CD4-positive, alpha-beta T cell treated with Interleukin-12 subunit alpha and Interleukin-12 subunit beta, for 1 hour (primary cell): ENCODE measurements around the gene SLC22A23.
"Not testable (repeated sequence)": the region's sequence is repeated elsewhere in the genome, so short reads cannot be mapped to it uniquely, and the experiment has no call there.

Source experiments
- DNase-seq: peaks from one replicate; pipeline ENCODE4 v3.0.0-alpha.2; 2020

SLC22A23 gene

GRCh38 chr6:3402310-3403237 lies 54.3 kb downstream of the SLC22A23 start:
- no peak for DNase-seq

- DNase-seq, result no peak
Observed at GRCh38 chr6:3400162-3400561, 56.7 kb downstream of the SLC22A23 start.

GRCh38 chr6:3398755-3399696 lies 57.8 kb downstream of the SLC22A23 start:
- no peak for DNase-seq

- DNase-seq, result no peak
Observed at GRCh38 chr6:3398165-3398562, 58.7 kb downstream of the SLC22A23 start.

- DNase-seq, result no peak
Observed at GRCh38 chr6:3397229-3398164, 59.4 kb downstream of the SLC22A23 start.

- DNase-seq, result no peak
Observed at GRCh38 chr6:3396503-3397180, 60.2 kb downstream of the SLC22A23 start.

GRCh38 chr6:3394671-3395070 lies 62.2 kb downstream of the SLC22A23 start:
- no peak for DNase-seq

- DNase-seq, result no peak
Observed at GRCh38 chr6:3393836-3394202, 63.0 kb downstream of the SLC22A23 start.

GRCh38 chr6:3392930-3393835 lies 63.7 kb downstream of the SLC22A23 start:
- no peak for DNase-seq

- no peak for DNase-seq
Observed at GRCh38 chr6:3391902-3392458, 64.9 kb downstream of the SLC22A23 start.

- no peak for DNase-seq
Observed at GRCh38 chr6:3390698-3391097, 66.2 kb downstream of the SLC22A23 start.

GRCh38 chr6:3389390-3390167 lies 67.3 kb downstream of the SLC22A23 start:
- DNase-seq, result no peak

GRCh38 chr6:3388786-3389185 lies 68.1 kb downstream of the SLC22A23 start:
- DNase-seq, result no peak

GRCh38 chr6:3386374-3386857 lies 70.4 kb downstream of the SLC22A23 start:
- DNase-seq, result no peak

- no peak for DNase-seq
Observed at GRCh38 chr6:3385660-3386151, 71.1 kb downstream of the SLC22A23 start.

- DNase-seq, result not testable (repeated sequence)
Observed at GRCh38 chr6:3385181-3385580, 71.7 kb downstream of the SLC22A23 start.

- no peak for DNase-seq
Observed at GRCh38 chr6:3384241-3385143, 72.4 kb downstream of the SLC22A23 start.

- DNase-seq, result no peak
Observed at GRCh38 chr6:3383525-3383924, 73.3 kb downstream of the SLC22A23 start.
